ENCODE measurements around the gene SCLT1. TPM values are rescaled to one million over a fixed set of nuclear protein-coding genes. Genes with fewer than 3 reads are reported as not detected.
"Not testable (repeated sequence)": the region's sequence is repeated elsewhere in the genome, so short reads cannot be mapped to it uniquely, and the experiment has no call there.

The SCLT1 gene
- total RNA-seq, 3 donors from 2014 or later = 11.5 to 23.6 (median 18.7) TPM

DNA sequence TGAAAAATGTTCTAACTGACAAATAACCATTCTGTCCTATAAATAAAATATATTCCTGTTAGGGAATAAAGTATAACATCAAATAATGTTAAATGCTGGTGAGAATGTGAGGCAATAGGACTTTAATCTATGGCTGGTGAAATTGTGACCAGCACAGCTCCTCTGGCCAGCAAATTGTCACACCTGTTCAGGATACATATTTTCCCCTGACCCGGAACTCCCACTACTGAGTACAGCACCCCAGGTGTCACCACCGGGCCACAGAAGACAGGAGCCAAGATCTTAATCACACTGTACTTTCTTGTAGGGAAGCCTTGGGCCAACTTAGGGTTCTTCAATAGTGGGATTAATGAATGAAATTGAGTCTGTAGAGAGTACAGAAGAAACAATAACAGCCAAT, 35.8 kb upstream of the SCLT1 start:
- no peak for TF ChIP-seq POLR2AphosphoS5 (IDR thresholded peaks at IDR 0.05)
- TF ChIP-seq, protein P1, sequence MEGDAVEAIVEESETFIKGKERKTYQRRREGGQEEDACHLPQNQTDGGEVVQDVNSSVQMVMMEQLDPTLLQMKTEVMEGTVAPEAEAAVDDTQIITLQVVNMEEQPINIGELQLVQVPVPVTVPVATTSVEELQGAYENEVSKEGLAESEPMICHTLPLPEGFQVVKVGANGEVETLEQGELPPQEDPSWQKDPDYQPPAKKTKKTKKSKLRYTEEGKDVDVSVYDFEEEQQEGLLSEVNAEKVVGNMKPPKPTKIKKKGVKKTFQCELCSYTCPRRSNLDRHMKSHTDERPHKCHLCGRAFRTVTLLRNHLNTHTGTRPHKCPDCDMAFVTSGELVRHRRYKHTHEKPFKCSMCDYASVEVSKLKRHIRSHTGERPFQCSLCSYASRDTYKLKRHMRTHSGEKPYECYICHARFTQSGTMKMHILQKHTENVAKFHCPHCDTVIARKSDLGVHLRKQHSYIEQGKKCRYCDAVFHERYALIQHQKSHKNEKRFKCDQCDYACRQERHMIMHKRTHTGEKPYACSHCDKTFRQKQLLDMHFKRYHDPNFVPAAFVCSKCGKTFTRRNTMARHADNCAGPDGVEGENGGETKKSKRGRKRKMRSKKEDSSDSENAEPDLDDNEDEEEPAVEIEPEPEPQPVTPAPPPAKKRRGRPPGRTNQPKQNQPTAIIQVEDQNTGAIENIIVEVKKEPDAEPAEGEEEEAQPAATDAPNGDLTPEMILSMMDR (IDR thresholded peaks at IDR 0.05) = no peak
- TF ChIP-seq POLR2A (IDR thresholded peaks at IDR 0.05) = no peak

DNA sequence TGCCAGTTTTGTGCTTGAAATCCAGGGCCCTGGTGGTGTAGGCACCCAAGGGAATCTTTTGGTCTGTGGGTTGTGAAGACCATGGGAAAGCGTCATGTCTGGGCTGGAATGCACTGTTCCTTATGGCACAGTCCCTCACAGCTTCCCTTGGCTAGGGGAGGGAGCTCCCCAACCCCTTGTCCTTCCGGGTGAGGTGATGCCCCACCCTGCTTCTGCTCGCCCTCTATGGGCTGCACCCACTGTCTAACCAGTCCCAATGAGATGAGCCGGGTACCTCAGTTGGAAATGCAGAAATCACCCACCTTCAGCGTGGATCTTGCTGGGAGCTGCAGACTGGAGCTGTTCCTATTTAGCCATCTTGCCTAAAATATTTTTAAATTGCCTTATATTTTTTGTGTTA, 33.3 kb upstream of the SCLT1 start:
- intact Hi-C loops (cut with DNase I; ENCODE audit: low total_unique reads); H3K36me3 ChIP-seq; H3K9me3 ChIP-seq: not testable (repeated sequence)

More for the DNA sequence above, 35.8 kb upstream of the SCLT1 start:
- H3K9me3 ChIP-seq = peaks cover 0 to 8% of the 10 kb centered on the region in 2 donors
- no peak overlapping the region for H3K4me3 ChIP-seq
- intact Hi-C loops (cut with DNase I; ENCODE audit: low total_unique reads) = no loop called here
- H3K36me3 ChIP-seq = no peaks in the 10 kb centered on the region
- H3K27ac ChIP-seq = no peak overlapping the region
- H3K27me3 ChIP-seq = no peaks in the 10 kb centered on the region
- no peak for DNase-seq (ENCODE audit: low spot score in 2 of 2)
- H3K4me1 ChIP-seq = no peaks in the 10 kb centered on the region

GRCh38 chr4:129117705-129118104, 24.4 kb upstream of the SCLT1 start:
- Histone ChIP-seq H3K36me3 (peaks cover 4% of the 10 kb centered on the region), H3K4me1 (no peaks in the 10 kb centered on the region), H3K4me3 (no peak overlapping the region), H3K27me3 (no peaks in the 10 kb centered on the region), H3K9me3 (no peaks in the 10 kb centered on the region), H3K27ac (no peak overlapping the region)
- no peak for DNase-seq (ENCODE audit: low spot score in 2 of 2)
- intact Hi-C loops (cut with DNase I; ENCODE audit: low total_unique reads) = no loop called here
- no peak for TF ChIP-seq POLR2A (IDR thresholded peaks at IDR 0.05)
- no peak for TF ChIP-seq POLR2AphosphoS5 (IDR thresholded peaks at IDR 0.05)
- TF ChIP-seq, protein P1 (IDR thresholded peaks at IDR 0.05) = no peak

More for the DNA sequence above, 33.3 kb upstream of the SCLT1 start:
- H3K27ac ChIP-seq; H3K4me1 ChIP-seq; H3K27me3 ChIP-seq; H3K4me3 ChIP-seq; DNase-seq (ENCODE audit: low spot score in 2 of 2): not testable (repeated sequence)

GRCh38 chr4:129113919-129114318, 20.6 kb upstream of the SCLT1 start:
- no peak overlapping the region for H3K4me3 ChIP-seq
- no peaks in the 10 kb centered on the region for H3K9me3 ChIP-seq
- H3K4me1 ChIP-seq = no peaks in the 10 kb centered on the region
- H3K27ac ChIP-seq = no peak overlapping the region
- intact Hi-C loops (cut with DNase I; ENCODE audit: low total_unique reads) = no loop called here
- no peaks in the 10 kb centered on the region for H3K27me3 ChIP-seq
- TF ChIP-seq, protein P1 (IDR thresholded peaks at IDR 0.05) = no peak
- TF ChIP-seq POLR2AphosphoS5 (IDR thresholded peaks at IDR 0.05) (no peak), POLR2A (IDR thresholded peaks at IDR 0.05) (no peak)
- H3K36me3 ChIP-seq = peaks cover 4% of the 10 kb centered on the region
- DNase-seq (ENCODE audit: low spot score in 2 of 2) = no peak

GRCh38 chr4:129113434-129113833, 20.1 kb upstream of the SCLT1 start:
- Histone ChIP-seq H3K9me3 (no peaks in the 10 kb centered on the region), H3K4me1 (no peaks in the 10 kb centered on the region), H3K27ac (no peak overlapping the region), H3K36me3 (peaks cover 4% of the 10 kb centered on the region), H3K4me3 (no peak overlapping the region), H3K27me3 (no peaks in the 10 kb centered on the region)
- no peak for TF ChIP-seq POLR2AphosphoS5 (IDR thresholded peaks at IDR 0.05)
- TF ChIP-seq POLR2A (IDR thresholded peaks at IDR 0.05) = no peak
- TF ChIP-seq, protein P1 (IDR thresholded peaks at IDR 0.05) = no peak
- intact Hi-C loops (cut with DNase I; ENCODE audit: low total_unique reads) = no loop called here
- no peak for DNase-seq (ENCODE audit: low spot score in 2 of 2)

GRCh38 chr4:129111919-129112318, 18.6 kb upstream of the SCLT1 start:
- intact Hi-C loops (cut with DNase I; ENCODE audit: low total_unique reads) = no loop called here
- no peak for TF ChIP-seq POLR2AphosphoS5 (IDR thresholded peaks at IDR 0.05)
- TF ChIP-seq POLR2A (IDR thresholded peaks at IDR 0.05) = no peak
- TF ChIP-seq, protein P1 (IDR thresholded peaks at IDR 0.05) = no peak
- no peaks in the 10 kb centered on the region for H3K9me3 ChIP-seq
- H3K27me3 ChIP-seq = no peaks in the 10 kb centered on the region
- no peak overlapping the region for H3K27ac ChIP-seq
- peaks cover 4% of the 10 kb centered on the region for H3K36me3 ChIP-seq
- no peaks in the 10 kb centered on the region for H3K4me1 ChIP-seq
- no peak overlapping the region for H3K4me3 ChIP-seq
- DNase-seq (ENCODE audit: low spot score in 2 of 2) = no peak

Measured in breast epithelium (tissue), 4 donors.